ACHN (cell line): Measurements from ENCODE around the gene FST.

Experiments used
- DNase-seq: peaks from one replicate; pipeline ENCODE4 v3.0.0-alpha.2; 2015
- in situ Hi-C: cut with HindIII; loops from 2 replicates; pipeline ENCODE4 v1.10.0; 2017; ENCODE audit warnings: low sequenced_read_pairs, low pct_ligation_motif_present, low pct_unique_long_range_greater_than_20kb

FST gene

GRCh38 chr5:53501054-53501453, 20.6 kb downstream of the FST start:
- in situ Hi-C loops: no loop called here
- no peak for DNase-seq

GRCh38 chr5:53503562-53504218, 23.3 kb downstream of the FST start:
- no peak for DNase-seq
- in situ Hi-C loops: no loop called here

GRCh38 chr5:53507013-53507412, 26.6 kb downstream of the FST start:
- in situ Hi-C loops: no loop called here
- DNase-seq: no peak

GRCh38 chr5:53508125-53508524, 27.7 kb downstream of the FST start:
- in situ Hi-C loops: no loop called here
- DNase-seq: no peak

- DNase-seq: no peak
- in situ Hi-C loops: no loop called here
Measured at GRCh38 chr5:53512539-53512938, 32.1 kb downstream of the FST start.

- DNase-seq: no peak
- in situ Hi-C loops: no loop called here
Measured at GRCh38 chr5:53515988-53516387, 35.6 kb downstream of the FST start.

- in situ Hi-C loops: no loop called here
- DNase-seq: no peak
Measured at GRCh38 chr5:53520813-53521212, 40.4 kb downstream of the FST start.
